Renal pelvis (tissue), 4 donors: ENCODE measurements around the gene ACTN4. TPM values are rescaled to one million over a fixed set of nuclear protein-coding genes. Genes with fewer than 3 reads are reported as not detected.

Experiments used
- DNase-seq: peaks from one replicate; pipeline ENCODE4 v3.0.0-alpha.2; 2013
- polyA plus RNA-seq, 3 donors: library from polyadenylated mRNA; unstranded; fragments of 120-200 nt; gene quantifications; one replicate each; pipeline ENCODE4 v1.2.1, GENCODE V29; 2013; ENCODE audit not compliant: insufficient read length in 3 of 3

Gene ACTN4
- polyA plus RNA-seq, 3 donors = 701 to 787 (median 742) TPM

DNA sequence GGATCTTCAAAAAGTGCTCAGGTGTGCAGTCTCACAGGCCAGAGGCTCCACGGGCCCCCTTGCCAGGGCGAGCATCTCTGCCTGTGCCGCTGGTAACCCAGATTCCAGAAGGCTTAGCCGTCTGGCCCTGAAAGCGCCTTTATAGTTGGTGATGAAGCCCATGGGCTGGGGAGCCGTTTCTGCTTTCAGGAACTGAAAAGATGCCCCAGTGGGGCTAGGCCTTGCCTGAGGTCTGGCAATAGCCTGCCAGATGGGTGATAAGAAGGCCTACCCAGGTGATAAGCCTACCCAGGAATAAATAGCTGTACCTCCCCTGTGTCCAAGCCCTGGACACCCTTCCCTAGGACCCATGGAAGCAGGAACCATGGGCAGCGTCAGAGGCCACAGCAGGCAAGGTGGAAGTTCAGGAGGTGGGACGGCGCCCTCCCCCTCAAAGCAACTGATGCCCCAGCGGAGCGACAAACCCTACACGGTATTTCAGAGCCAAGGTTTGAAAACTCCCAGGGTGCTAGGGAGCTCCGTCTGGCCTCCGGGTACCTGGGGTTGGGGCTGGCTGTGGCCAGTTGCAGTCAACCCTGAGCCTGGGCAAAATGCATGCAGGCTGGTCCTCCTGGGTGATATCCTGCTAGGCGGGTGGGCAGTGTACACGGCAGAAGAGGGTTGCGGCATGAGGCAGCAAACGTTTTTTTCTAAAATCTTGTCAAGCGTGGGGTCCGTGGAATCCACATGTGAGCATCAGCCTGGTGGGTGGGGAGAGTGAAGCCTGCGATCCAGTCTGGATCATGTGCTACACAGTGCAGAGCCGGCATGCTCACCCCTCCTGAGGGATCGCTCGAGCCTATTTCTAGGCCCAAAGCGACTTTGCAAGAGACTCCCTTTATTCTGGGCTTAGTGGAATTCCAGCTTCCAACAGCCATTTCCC, 45.3 kb downstream of the ACTN4 start:
- no peak for DNase-seq

DNA sequence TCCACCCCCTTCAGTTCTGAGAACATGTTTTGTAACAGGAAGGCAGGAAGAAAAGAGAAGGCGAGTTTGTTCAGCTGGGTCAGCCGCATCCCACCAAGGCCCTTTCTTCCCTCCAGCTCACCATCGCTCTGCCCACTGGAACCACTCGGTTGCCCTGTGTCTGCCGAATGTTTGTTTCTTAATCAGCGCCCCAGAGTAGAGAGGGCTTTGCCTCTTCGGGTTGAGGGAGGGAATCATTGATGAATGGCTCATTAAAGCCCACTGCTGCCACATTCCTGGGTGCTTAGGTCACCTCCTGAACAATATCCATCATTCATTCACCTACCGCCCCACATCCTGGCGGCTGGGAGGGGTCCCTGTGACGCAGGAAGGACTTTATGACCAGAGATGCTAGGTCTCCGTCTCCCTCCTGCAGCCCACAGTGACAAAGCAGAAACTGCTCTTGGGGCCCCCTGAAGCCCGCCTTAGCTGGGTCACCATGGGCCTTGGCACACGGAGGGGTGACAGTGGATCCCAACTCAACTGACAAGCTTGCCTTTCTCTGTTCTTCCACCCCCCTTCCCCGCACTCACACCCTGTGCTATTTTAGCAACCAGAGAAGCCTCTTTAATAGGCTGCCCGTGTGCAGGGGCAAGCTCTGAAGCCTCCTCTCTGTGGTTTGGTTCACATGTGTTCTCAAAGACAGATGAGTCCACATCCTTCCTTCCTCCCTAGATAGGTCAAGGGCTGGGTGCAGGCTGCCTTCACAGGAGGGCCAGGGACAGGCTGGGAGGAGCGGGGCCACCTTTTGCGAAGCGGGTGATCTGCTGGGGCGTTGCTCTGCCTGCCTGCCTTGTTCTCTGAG, 46.2 kb downstream of the ACTN4 start:
- DNase-seq = peak; percentile 91

DNA sequence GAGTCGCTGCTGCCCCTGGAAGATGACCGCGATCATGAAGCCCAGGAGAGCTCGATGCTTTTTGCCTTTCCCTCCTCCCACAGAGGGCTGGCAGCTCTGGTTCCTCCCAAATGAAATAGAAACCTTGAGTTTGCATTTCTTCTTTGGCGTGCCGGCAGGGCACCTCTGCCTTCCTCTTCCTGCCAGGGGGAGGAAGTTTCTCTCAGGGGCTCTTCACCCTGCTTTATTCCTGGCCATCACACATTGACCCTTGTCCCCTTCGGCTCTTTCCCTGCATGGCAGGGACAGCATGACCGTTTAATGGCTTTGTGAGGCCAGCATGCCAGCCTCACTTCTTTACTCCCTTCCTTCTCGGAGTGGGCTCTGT, 47.9 kb downstream of the ACTN4 start:
- no peak for DNase-seq

DNA sequence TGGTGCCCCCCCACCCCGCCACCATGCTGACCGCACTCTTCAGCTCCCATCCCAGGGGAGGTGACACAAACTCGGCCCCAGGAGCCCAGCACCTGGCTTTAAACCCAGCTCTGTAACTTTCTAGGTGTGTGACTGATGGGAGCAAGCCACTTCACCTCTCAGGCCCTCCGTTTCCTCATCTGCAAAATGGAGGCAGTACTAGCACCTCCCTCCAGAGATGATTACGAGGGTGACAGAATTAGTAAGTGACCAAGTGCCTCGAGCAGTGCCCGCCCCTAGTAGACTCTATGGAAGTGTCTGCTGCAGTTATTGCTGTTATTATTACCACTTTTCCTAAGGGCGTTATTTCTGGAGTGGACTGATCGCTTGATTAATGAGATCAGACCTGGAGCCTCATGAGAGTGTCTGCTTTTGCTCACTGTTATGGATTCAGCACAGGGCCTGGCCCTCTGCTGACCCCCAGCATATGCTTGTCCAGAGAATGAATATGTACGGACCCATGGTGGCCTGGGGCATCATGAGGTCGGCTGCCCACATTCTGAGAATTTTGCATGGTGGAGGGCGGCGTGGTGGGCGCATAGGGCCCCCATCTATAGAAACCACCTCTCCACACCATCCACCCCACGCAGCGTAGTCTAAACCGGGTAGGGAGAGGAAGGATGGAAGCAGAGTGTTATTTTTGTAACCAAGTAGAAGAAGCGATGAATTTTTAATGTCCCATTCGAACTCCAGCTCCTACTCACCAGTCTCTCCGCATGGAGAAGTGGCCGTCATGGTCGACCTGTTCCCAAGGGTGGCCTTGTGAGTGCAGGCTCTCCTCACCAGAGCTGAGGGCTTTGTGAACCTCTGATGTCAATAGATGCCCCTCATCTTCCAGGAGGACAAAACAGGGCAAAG, 48.6 kb downstream of the ACTN4 start:
- DNase-seq = no peak

DNA sequence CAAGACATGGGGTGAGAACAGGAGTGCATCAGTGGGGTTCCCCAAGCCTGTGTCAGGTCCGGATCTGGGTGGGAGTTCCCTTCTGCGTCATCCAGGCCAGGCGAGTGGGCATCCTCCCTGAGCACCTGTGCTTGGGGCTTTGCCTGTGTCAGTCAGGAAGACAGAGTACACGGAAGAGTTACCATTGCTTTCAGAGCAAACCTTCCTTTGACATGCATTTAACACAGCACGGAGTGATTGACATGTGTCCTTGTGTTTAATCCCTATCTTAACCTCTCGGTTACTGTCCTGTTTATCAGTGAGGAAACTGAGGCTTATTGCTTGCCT, 49.2 kb downstream of the ACTN4 start:
- no peak for DNase-seq

DNA sequence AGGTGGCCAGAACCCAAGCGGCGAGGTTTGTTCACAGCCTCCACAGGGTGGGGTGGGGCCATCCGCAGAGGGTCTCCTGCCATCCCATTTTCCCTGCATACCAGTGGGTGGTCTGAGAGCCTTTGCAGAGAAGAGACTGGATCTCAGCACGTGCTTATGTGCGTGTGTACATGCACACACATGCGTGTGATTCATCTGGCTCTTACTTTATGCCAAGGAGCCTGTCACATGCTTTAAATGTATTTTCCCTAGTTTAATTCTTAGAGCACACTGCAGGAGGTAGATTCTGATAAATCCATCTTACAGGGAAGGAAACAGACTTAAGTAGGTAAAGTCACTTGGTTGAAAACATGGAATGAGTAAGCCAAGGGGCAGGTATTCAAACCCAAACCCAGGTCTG, 49.7 kb downstream of the ACTN4 start:
- DNase-seq = no peak

DNA sequence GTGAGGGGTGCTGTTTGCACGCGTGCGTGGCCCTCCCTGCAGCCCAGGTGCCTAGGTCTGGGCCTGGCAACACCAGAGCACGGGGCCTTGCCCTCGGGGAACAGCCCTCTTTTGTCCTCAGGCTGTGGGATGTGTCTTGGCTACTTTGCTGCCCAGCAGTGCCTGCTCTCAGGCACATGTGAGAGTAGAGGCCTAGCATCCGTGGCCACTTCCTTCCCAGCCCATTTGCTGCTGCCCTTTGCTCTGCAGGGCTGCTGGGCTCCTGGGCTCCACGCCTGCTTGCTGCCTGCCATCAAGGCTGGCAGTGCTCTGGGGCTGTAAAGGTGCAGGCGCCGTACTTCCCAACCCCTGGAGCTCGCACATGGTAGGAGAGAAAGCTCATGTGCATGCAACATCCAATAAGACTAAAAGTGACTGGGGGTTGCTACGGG, 50.2 kb downstream of the ACTN4 start:
- DNase-seq = no peak

DNA sequence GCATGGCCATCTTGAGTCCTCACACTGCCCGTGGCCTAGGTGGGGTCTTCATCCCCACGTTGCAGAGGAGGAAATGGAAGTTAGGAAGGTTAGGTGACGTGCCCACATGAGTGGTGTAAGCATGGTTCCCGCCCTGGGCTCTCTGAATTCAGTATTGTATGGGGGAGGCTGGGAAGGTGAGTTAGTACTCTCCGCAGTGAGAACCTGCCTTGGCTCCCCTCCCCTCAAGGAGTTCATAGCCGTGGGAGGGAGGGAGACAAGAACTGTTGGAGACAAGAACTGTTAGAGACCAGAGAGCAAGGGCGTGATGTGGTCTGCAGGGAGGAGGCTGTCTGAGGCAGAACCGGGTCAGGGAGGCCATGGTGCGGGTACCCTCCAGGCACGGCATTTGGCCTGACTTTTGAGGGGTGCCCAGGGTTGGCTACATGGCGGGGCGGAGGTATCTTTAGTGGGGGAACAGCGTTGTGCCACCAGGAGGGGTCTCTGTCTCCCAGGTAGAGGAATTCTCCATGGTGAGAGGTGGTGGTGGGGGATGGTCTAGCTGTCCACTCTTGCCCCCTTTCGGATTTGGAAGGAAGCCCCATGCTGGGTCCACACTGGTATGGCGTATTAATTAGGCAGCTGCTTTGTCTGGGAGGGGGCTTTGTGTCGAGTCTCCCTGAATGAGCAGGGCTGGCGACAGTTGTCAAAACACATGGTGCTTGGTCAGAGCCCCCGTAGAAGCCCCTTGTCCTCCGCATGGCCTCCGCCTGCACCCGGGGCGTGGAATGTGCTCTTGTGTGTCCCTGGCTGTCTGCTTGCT, 51.0 kb downstream of the ACTN4 start:
- no peak for DNase-seq

DNA sequence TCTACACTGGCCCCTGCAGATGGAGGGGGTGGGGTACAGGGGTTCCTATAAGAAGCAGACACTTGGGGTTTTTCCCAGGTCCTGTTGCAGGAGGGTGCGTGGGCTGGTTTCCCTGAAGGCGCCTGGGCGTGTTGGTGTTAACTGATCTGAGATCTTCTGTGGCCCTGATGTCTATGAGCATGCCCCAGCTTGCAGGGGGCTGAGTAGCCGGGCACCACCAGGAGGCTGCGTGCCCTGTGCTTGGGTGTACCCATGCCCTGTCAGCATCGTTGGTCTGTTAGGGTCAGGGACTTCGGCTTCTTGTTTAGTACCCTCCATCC, 51.5 kb downstream of the ACTN4 start:
- DNase-seq = no peak

DNA sequence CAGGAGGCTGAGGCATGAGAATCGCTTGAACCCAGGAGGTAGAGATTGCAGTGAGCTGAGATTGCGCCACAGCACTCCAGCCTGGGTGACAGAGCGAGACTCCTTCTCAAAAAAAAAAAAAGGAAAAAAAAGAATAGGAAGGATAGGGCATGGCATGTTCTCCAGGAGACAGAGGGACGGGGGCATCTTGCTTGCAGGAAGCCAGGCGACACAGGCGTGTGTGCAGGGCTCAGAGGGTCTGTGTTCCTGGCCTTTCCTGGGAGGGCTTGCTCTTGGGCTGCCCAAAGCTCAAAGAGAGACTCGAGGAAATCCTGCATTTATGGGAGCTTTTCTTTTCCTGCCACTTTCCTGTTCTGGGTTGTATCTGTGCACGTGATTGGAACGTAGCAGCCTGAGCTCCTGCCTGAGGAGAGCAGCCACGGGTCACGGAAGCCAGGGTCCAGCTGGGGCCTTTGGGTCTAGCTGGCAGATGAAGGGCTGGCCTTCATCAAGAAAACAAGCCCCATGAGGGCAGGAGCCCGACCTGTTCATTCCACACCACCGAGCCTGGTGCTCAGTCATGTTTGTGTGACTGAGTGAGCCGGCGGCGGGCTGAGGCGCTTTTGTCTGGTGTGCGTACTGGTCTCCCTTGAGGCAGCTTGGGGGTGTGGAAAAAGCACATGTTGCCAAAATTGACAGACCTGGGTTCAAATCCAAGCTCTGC, 52.3 kb downstream of the ACTN4 start:
- no peak for DNase-seq

DNA sequence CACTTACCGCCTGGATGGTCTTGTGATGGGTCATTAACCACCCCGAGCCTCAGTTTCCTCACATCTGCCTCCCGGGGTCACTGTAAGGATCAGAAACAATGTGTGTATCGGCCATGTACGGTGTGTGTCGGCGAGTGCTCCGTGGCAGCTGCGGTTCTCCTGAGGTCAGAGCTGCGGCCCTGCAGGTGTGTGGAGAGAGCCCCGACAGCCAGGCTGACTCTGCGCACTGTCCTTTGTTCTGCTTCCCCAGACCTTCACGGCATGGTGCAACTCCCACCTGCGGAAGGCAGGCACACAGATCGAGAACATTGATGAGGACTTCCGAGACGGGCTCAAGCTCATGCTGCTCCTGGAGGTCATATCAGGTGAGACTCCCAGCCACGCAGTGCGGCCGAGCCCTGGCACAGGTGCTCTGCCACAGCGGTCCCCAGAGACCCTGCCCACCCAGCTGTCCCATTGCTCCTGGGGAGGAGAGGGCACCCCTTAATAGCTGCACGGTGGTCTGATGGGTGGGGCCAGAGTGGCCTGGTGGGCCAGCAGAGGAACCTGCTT, 53.0 kb downstream of the ACTN4 start:
- DNase-seq = no peak

DNA sequence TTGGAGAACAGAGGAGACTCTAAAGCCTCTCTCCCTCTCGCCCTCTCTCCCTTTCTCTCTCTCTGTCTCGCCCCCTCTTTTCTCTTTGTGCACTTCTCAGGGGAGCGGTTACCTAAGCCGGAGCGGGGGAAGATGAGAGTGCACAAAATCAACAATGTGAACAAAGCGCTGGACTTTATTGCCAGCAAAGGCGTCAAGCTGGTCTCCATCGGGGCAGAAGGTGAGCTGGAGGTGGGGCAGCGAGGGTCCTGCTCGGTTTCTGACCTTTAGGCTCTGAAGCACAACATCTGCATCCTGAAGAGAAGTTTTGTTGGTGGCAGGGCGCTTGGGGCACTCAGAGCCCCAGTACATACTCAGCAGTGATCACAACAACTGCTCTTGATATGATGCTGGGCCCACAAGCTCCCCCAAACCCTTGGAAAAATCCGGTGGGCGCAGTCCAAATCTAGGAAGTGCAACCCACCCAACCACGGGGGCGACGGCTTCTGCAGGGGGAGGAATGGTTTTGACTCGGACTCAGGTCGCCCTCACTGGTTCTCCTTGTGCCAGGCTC, 53.5 kb downstream of the ACTN4 start:
- no peak for DNase-seq

DNA sequence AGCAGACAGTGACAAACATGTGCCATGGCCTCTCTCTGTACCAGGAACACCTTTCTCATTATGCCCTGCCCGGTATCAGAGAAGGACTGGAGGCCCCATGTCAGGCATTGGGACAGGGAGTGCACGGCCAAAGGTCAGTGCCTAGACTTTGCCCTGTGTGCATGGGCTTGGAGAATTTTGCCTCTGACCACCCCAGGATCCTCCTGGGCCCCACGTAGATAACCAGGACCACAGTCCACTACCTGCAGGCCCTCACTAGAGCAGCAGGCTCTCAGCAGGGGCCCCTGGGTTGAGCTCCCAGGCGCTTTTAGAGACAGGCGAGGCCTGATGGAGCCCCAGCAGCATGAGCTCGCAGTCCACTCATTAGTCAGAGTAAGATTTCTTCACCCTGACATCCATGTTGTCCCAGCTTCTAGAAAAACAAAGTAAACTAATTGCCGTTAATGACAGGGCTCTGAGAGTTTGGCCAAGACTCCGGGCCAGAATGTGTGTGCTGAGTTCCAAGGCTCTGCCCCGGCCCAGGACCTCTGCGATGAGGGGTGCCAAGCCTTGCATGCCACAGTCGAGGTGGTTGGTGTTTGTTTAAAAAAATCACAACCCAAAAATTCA, 54.1 kb downstream of the ACTN4 start:
- no peak for DNase-seq

DNA sequence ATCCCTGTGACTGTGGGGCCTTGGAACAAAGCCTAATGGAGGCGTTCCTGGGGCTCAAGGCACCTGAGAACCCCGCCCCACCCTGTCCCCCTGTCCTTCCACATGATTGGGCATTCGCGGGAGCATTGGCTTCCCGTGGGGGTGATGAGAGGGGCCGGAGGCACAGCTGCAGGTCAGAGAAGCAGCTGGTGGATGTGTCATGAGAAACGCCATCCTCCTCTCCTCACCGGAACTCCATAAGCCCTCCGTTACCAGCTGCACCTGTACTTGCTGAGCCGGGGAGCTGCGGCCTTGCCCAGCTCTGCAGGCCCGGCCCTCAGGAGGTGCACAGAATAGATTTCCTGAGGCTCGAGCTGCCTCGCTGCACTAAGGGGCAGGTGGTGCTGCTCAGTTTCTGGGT, 54.8 kb downstream of the ACTN4 start:
- no peak for DNase-seq

DNA sequence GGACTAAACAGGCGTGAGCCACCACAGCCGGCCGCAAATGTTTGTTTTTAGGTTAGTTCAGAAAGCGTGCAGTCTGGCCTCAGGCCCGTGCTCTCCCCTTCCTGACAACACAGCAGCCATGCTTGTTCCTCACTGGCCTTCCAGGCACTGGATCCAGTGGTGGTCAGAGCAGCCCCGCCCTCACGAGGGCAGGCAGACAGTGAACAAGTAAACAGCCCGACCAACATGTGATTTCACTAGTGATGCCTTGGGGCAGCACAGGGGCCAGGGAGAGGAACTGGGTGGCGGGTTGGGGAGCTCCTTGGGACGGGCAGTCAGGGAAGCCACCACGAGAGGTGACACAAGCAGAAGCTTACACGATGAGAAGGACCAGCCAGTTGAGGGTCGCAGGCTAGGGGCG, 56.1 kb downstream of the ACTN4 start:
- no peak for DNase-seq

DNA sequence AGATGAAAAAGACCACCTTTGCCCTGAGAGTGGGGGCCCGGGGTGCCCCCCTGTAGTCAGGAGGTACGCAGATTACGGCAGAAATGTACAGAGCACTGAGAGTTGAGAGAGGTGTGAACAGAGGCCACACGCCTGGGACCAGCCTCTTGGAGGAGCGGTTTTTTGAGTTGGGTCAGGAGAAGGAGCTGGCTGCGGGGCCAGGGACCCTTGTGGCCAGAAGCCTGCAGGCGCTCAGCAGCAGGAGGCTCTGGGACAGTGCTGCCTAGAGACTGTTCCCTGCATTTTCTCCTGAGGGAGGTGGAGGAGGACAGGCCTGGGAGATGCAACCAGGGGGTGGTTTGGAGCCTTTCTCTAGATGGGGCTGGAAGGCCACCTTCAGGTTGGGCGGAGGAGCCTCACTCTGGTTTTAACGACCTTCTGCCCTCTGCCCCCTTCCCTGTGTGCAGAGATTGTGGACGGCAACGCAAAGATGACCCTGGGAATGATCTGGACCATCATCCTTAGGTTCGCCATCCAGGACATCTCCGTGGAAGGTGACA, 57.1 kb downstream of the ACTN4 start:
- no peak for DNase-seq

DNA sequence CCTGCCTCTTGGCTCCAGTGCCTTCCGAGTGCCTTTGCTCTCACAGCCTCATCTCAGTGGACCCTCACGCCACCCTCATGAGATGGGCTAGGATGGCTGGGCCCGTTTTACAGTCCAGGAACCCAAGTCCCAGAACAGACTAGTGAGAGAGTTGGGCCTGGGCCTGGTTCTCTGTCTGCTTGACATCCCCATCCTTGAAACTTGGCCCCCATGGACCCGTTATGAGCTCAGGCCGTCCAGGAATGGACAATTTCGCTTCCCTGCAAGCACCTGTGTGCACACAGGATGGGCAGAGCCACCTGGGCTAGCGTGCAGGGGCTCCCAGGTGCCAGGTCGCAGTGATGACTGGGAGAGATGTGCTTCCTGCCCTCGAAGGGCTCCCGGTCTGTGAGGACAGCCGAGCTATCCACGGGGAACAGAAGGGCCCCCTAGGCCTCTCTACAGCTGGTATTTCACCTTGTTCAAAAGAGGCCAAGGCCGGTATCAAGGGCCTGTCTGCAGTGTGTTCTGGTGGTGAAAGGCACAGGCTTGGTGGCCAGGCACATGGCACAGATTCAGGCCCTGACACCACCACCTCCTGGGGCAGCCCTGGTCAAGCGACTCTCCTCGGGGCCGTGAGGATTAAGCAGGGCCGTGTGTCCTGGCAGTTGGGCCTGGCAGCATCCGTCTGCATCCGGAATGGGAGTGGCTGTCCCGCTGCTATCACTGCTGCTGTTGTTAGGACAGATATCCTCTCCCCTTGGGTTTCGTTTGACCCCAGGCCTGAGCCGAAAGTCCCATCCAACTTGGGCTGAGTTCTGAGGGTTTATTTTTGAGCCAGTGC, 58.0 kb downstream of the ACTN4 start:
- no peak for DNase-seq

DNA sequence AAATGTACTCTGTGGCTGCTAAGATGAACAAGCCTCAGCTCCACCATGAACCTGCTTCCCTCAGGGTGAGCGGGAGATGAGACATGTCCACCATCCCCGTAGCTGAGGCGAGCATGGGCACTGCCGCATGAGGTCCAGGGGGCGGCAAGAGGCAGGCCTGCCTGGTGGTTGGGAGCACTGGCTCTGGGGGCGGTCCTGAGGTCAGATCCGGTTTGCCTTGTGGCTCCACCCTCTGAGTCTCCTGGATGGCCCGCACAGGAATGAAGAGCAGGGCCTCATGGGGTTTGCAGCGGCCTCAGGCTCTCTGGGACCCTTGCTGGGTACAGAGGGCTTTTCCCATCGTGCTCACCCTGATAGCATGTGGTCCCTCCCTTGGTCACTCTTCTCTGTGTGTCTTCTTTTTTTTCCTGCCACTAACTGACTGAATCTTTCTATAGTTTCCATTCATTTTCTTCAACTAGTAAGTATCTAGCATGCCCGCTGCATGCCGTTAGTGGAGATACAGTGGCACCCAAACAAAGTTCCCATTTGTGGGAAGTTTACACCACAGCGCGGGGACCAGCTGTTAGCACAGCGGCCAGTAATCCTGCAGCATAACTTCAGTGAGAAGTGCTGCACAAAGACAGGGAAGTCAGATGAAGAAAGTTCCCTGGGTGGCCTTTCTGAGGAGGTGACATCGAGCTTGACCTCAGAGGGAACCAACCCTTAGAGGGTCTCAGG, 59.5 kb downstream of the ACTN4 start:
- no peak for DNase-seq
